ENCODE data around the gene ZNF587. TPM values are rescaled to one million over a fixed set of nuclear protein-coding genes. Genes with fewer than 3 reads are reported as not detected.
"Not testable (repeated sequence)": the region's sequence is repeated elsewhere in the genome, so short reads cannot be mapped to it uniquely, and the experiment has no call there.

The ZNF587 gene
- total and polyA plus RNA-seq, 2 donors from 2014 or later, result 3.7 to 37.3 TPM

- intact Hi-C loops (cut with DNase I), result no loop called here
- Histone ChIP-seq H3K36me3 (ENCODE audit: control insufficient read depth in 2 of 3, insufficient read depth in 3 of 3, low read length in 3 of 3) (peaks cover 3 to 15% (median 10%) of the 10 kb centered on the region in 3 donors), H3K9ac (ENCODE audit: low read length in 3 of 3) (no peak overlapping the region), H3K4me1 (ENCODE audit: control insufficient read depth in 2 of 3, insufficient read depth in 2 of 3, low read depth in 1 of 3, low read length in 3 of 3) (no peaks in the 10 kb centered on the region), H3K4me3 (ENCODE audit: low read length in 3 of 3) (no peak overlapping the region), H3K27me3 (ENCODE audit: control insufficient read depth, insufficient read depth, low read length) (no peaks in the 10 kb centered on the region), H3K9me3 (ENCODE audit: control insufficient read depth in 2 of 3, insufficient read depth in 1 of 3, low read length in 3 of 3) (no peaks in the 10 kb centered on the region), H3K27ac (ENCODE audit: low read depth in 2 of 2, low read length in 2 of 2) (no peak overlapping the region)
- DNase-seq (no peak), FAIRE-seq (no peak)
- TF ChIP-seq CTCF (IDR thresholded peaks at IDR 0.05; ENCODE audit: borderline replicate concordance, extremely low read depth, insufficient read depth), result no peak
Measured at GRCh38 chr19:57841122-57841763, 8.4 kb upstream of the ZNF587 start.

- H3K4me3 ChIP-seq (ENCODE audit: low read length in 3 of 3); H3K9me3 ChIP-seq (ENCODE audit: control insufficient read depth in 2 of 3, insufficient read depth in 1 of 3, low read length in 3 of 3); H3K36me3 ChIP-seq (ENCODE audit: control insufficient read depth in 2 of 3, insufficient read depth in 3 of 3, low read length in 3 of 3); H3K27me3 ChIP-seq (ENCODE audit: control insufficient read depth, insufficient read depth, low read length); H3K27ac ChIP-seq (ENCODE audit: low read depth in 2 of 2, low read length in 2 of 2); H3K9ac ChIP-seq (ENCODE audit: low read length in 3 of 3); FAIRE-seq; DNase-seq; intact Hi-C loops (cut with DNase I); H3K4me1 ChIP-seq (ENCODE audit: control insufficient read depth in 2 of 3, insufficient read depth in 2 of 3, low read depth in 1 of 3, low read length in 3 of 3): not testable (repeated sequence)
Measured at GRCh38 chr19:57847164-57847563, 2.5 kb upstream of the ZNF587 start.

- FAIRE-seq, result not testable (repeated sequence)
Measured at GRCh38 chr19:57849162-57849665, 445 bp upstream of the ZNF587 start.

GRCh38 chr19:57850553-57851017, 926 bp downstream of the ZNF587 start:
- peak overlapping the region; percentile 74 to 95 (median 94) for H3K4me3 ChIP-seq (ENCODE audit: low read length in 3 of 3)
- H3K27ac ChIP-seq (ENCODE audit: low read depth in 2 of 2, low read length in 2 of 2), result peak overlapping the region in 1 of 2 donors; percentile 69
- intact Hi-C loops (cut with DNase I), result no loop called here
- H3K9ac ChIP-seq (ENCODE audit: low read length in 3 of 3), result peak overlapping the region; percentile 63 to 93 (median 90)
- no peak for FAIRE-seq
- no peaks in the 10 kb centered on the region for H3K27me3 ChIP-seq (ENCODE audit: control insufficient read depth, insufficient read depth, low read length)
- no peak for TF ChIP-seq CTCF (IDR thresholded peaks at IDR 0.05; ENCODE audit: borderline replicate concordance, extremely low read depth, insufficient read depth)
- peak in 4 of 5 donors; percentile 50 to 75 (median 62) for DNase-seq
- H3K4me1 ChIP-seq (ENCODE audit: control insufficient read depth in 2 of 3, insufficient read depth in 2 of 3, low read depth in 1 of 3, low read length in 3 of 3), result peaks cover 0 to 9% (median 3%) of the 10 kb centered on the region in 3 donors
- H3K9me3 ChIP-seq (ENCODE audit: control insufficient read depth in 2 of 3, insufficient read depth in 1 of 3, low read length in 3 of 3), result no peaks in the 10 kb centered on the region
- H3K36me3 ChIP-seq (ENCODE audit: control insufficient read depth in 2 of 3, insufficient read depth in 3 of 3, low read length in 3 of 3), result peaks cover 0 to 1% (median 0%) of the 10 kb centered on the region in 3 donors

More at GRCh38 chr19:57849162-57849665, 445 bp upstream of the ZNF587 start:
- H3K27me3 ChIP-seq (ENCODE audit: control insufficient read depth, insufficient read depth, low read length); H3K27ac ChIP-seq (ENCODE audit: low read depth in 2 of 2, low read length in 2 of 2); intact Hi-C loops (cut with DNase I); DNase-seq; H3K4me1 ChIP-seq (ENCODE audit: control insufficient read depth in 2 of 3, insufficient read depth in 2 of 3, low read depth in 1 of 3, low read length in 3 of 3); H3K36me3 ChIP-seq (ENCODE audit: control insufficient read depth in 2 of 3, insufficient read depth in 3 of 3, low read length in 3 of 3); H3K9me3 ChIP-seq (ENCODE audit: control insufficient read depth in 2 of 3, insufficient read depth in 1 of 3, low read length in 3 of 3): not testable (repeated sequence)
- Histone ChIP-seq H3K9ac (ENCODE audit: low read length in 3 of 3) (peak overlapping the region in 1 of 3 donors; percentile 63), H3K4me3 (ENCODE audit: low read length in 3 of 3) (peak overlapping the region in 2 of 3 donors; percentile 74 to 94)

- H3K36me3 ChIP-seq (ENCODE audit: control insufficient read depth in 2 of 3, insufficient read depth in 3 of 3, low read length in 3 of 3); H3K4me3 ChIP-seq (ENCODE audit: low read length in 3 of 3); FAIRE-seq; H3K9me3 ChIP-seq (ENCODE audit: control insufficient read depth in 2 of 3, insufficient read depth in 1 of 3, low read length in 3 of 3); H3K9ac ChIP-seq (ENCODE audit: low read length in 3 of 3); H3K27ac ChIP-seq (ENCODE audit: low read depth in 2 of 2, low read length in 2 of 2); intact Hi-C loops (cut with DNase I); DNase-seq; H3K27me3 ChIP-seq (ENCODE audit: control insufficient read depth, insufficient read depth, low read length); H3K4me1 ChIP-seq (ENCODE audit: control insufficient read depth in 2 of 3, insufficient read depth in 2 of 3, low read depth in 1 of 3, low read length in 3 of 3): not testable (repeated sequence)
Measured at GRCh38 chr19:57851812-57852603, 2.3 kb downstream of the ZNF587 start.

GRCh38 chr19:57854117-57854516, 4.5 kb downstream of the ZNF587 start:
- H3K27me3 ChIP-seq (ENCODE audit: control insufficient read depth, insufficient read depth, low read length); H3K36me3 ChIP-seq (ENCODE audit: control insufficient read depth in 2 of 3, insufficient read depth in 3 of 3, low read length in 3 of 3); H3K9me3 ChIP-seq (ENCODE audit: control insufficient read depth in 2 of 3, insufficient read depth in 1 of 3, low read length in 3 of 3); FAIRE-seq; H3K4me3 ChIP-seq (ENCODE audit: low read length in 3 of 3); intact Hi-C loops (cut with DNase I); H3K4me1 ChIP-seq (ENCODE audit: control insufficient read depth in 2 of 3, insufficient read depth in 2 of 3, low read depth in 1 of 3, low read length in 3 of 3); H3K27ac ChIP-seq (ENCODE audit: low read depth in 2 of 2, low read length in 2 of 2); H3K9ac ChIP-seq (ENCODE audit: low read length in 3 of 3); DNase-seq: not testable (repeated sequence)

Data from kidney (tissue), 14 donors.